Endothelial cell (in vitro differentiated cells): Measurements from ENCODE around the gene CEP95. TPM values are rescaled to one million over a fixed set of nuclear protein-coding genes. Genes with fewer than 3 reads are reported as not detected.
"Not testable (repeated sequence)": the region's sequence is repeated elsewhere in the genome, so short reads cannot be mapped to it uniquely, and the experiment has no call there.

Experiments
- DNase-seq: peaks from one replicate; pipeline ENCODE4 v3.0.0; 2021; ENCODE audit warnings: low spot score
- H3K27ac Mint-ChIP-seq: one replicate; pipeline ENCODE4 v1.8.0; 2021; ENCODE audit warnings: mixed read lengths, inconsistent platforms; ENCODE audit not compliant: unreplicated experiment
- H3K27me3 Mint-ChIP-seq: one replicate; pipeline ENCODE4 v1.8.0; 2021; ENCODE audit warnings: mild to moderate bottlenecking, moderate library complexity, mixed read lengths, inconsistent platforms; ENCODE audit not compliant: unreplicated experiment
- H3K36me3 Mint-ChIP-seq: one replicate; pipeline ENCODE4 v1.8.0; 2021; ENCODE audit warnings: mild to moderate bottlenecking, low read depth, mixed read lengths, inconsistent platforms; ENCODE audit not compliant: unreplicated experiment
- H3K4me1 Mint-ChIP-seq: one replicate; pipeline ENCODE4 v1.8.0; 2021; ENCODE audit warnings: mild to moderate bottlenecking, mixed read lengths, inconsistent platforms; ENCODE audit not compliant: unreplicated experiment
- H3K4me3 Mint-ChIP-seq: one replicate; pipeline ENCODE4 v1.8.0; 2021; ENCODE audit warnings: mild to moderate bottlenecking, mixed read lengths, inconsistent platforms; ENCODE audit not compliant: unreplicated experiment
- H3K9me3 Mint-ChIP-seq: one replicate; pipeline ENCODE4 v1.8.0; 2021; ENCODE audit warnings: mixed read lengths, inconsistent platforms; ENCODE audit not compliant: unreplicated experiment
- CTCF ChIP-seq: fragments of 200-600 bp; sonication (generic); IDR thresholded peaks from one replicate; pipeline ENCODE4 v1.5.0; 2021; ENCODE audit warnings: antibody characterized with exemption; ENCODE audit not compliant: unreplicated experiment
- long read RNA-seq: library from polyadenylated mRNA; unstranded; transcript quantifications from one replicate; pipeline ENCODE4 v2.0.0, GENCODE V29; 2020; ENCODE audit not compliant: unreplicated experiment
- total RNA-seq: library from RNA; stranded (reverse); fragmentation: NEBNext Ultra II Directional; extraction: Animal tissue kit (Norgen Biotek cat#: 25700); gene quantifications from one replicate; pipeline ENCODE4 v1.2.1, GENCODE V29; 2021; ENCODE audit not compliant: unreplicated experiment

Gene CEP95
- total RNA-seq, result 47.8 TPM
- long read RNA-seq, partial matches to known transcripts, result 0 of 5 reads
- long read RNA-seq, other reads (novel, unspliced or antisense), result 3 of 5 reads

- H3K4me1 Mint-ChIP-seq, result peaks cover 48% of the 10 kb centered on the region
- peaks cover 33% of the 10 kb centered on the region for H3K27me3 Mint-ChIP-seq
- H3K9me3 Mint-ChIP-seq, result no peaks in the 10 kb centered on the region
- H3K4me3 Mint-ChIP-seq, result peak within 1 kb of the TSS; percentile 100
- H3K36me3 Mint-ChIP-seq, result peaks cover 58% of the 10 kb centered on the region
- peak; percentile 88 for DNase-seq
- no peak for TF ChIP-seq CTCF
- peak within 1 kb of the TSS; percentile 100 for H3K27ac Mint-ChIP-seq
These were observed at the start of gene CEP95 for GRCh38 chr17:64506576-64507412. Gene CEP95 (plus strand): TSS chr17:64506977. CDS start chr17:64507098, 121 bp downstream.

- Mint-ChIP-seq H3K36me3 (peaks cover 4% of the 10 kb centered on the region), H3K9me3 (no peaks in the 10 kb centered on the region), H3K27ac (no peak overlapping the region), H3K4me1 (peaks cover 15% of the 10 kb centered on the region), H3K27me3 (peaks cover 6% of the 10 kb centered on the region), H3K4me3 (no peak overlapping the region)
- no peak for TF ChIP-seq CTCF
- DNase-seq, result no peak
These were observed 49.6 kb upstream of the CEP95 start for GRCh38 chr17:64457156-64457555.

- H3K4me3 Mint-ChIP-seq, result no peak overlapping the region
- H3K27ac Mint-ChIP-seq, result no peak overlapping the region
- no peak for DNase-seq
- peaks cover 17% of the 10 kb centered on the region for H3K4me1 Mint-ChIP-seq
- peaks cover 4% of the 10 kb centered on the region for H3K36me3 Mint-ChIP-seq
- peaks cover 5% of the 10 kb centered on the region for H3K27me3 Mint-ChIP-seq
- no peaks in the 10 kb centered on the region for H3K9me3 Mint-ChIP-seq
- TF ChIP-seq CTCF, result no peak
These were observed 48.0 kb upstream of the CEP95 start for GRCh38 chr17:64458756-64459155.

GRCh38 chr17:64459284-64459747 is 47.5 kb upstream of the CEP95 start:
- Mint-ChIP-seq H3K4me3 (no peak overlapping the region), H3K4me1 (peaks cover 17% of the 10 kb centered on the region), H3K36me3 (peaks cover 4% of the 10 kb centered on the region), H3K27me3 (peaks cover 5% of the 10 kb centered on the region), H3K27ac (no peak overlapping the region), H3K9me3 (no peaks in the 10 kb centered on the region)
- no peak for TF ChIP-seq CTCF
- DNase-seq, result no peak

GRCh38 chr17:64459818-64460217 is 47.0 kb upstream of the CEP95 start:
- H3K9me3 Mint-ChIP-seq, H3K27me3 Mint-ChIP-seq, H3K27ac Mint-ChIP-seq, H3K36me3 Mint-ChIP-seq, H3K4me3 Mint-ChIP-seq, DNase-seq: not testable (repeated sequence)
- peaks cover 17% of the 10 kb centered on the region for H3K4me1 Mint-ChIP-seq
